Activated CD4-positive, alpha-beta T cell treated with anti-CD3 and anti-CD28 coated beads, Interleukin-2, amount 10 ng/mL, durations not matched to agents 24 days and 14 days (primary cell): ENCODE data around the gene ALAS1. TPM values are rescaled to one million over a fixed set of nuclear protein-coding genes. Genes with fewer than 3 reads are reported as not detected.

Source experiments
- DNase-seq: peaks from one replicate; pipeline ENCODE4 v3.0.0; 2022
- H3K27ac Mint-ChIP-seq: one replicate; pipeline ENCODE4 v1.8.0; 2022; ENCODE audit warnings: mild to moderate bottlenecking, mixed read lengths
- H3K27me3 Mint-ChIP-seq: one replicate; pipeline ENCODE4 v1.8.0; 2022; ENCODE audit warnings: mixed read lengths
- H3K36me3 Mint-ChIP-seq: one replicate; pipeline ENCODE4 v1.8.0; 2022; ENCODE audit warnings: low read depth, mild to moderate bottlenecking, mixed read lengths
- H3K4me1 Mint-ChIP-seq: one replicate; pipeline ENCODE4 v1.8.0; 2021; ENCODE audit warnings: mixed read lengths
- H3K4me3 Mint-ChIP-seq: one replicate; pipeline ENCODE4 v1.8.0; 2022; ENCODE audit warnings: mild to moderate bottlenecking, moderate library complexity, mixed read lengths
- H3K9me3 Mint-ChIP-seq: one replicate; pipeline ENCODE4 v1.8.0; 2021; ENCODE audit warnings: mixed read lengths
- intact Hi-C: fragments of 100-400 bp; cut with micrococcal nuclease; formaldehyde crosslinking; loops from one replicate; pipeline ENCODE4 v1.15.1; 2023
- total RNA-seq: library from RNA; stranded (reverse); gene quantifications from 2 replicates; pipeline ENCODE4 v1.2.3, GENCODE V29; 2022

The ALAS1 gene
- total RNA-seq, 1 donor from 2014 or later: 118 TPM

- Mint-ChIP-seq H3K27me3 (no peaks in the 10 kb centered on the region), H3K9me3 (no peaks in the 10 kb centered on the region), H3K27ac (peak overlapping the region; percentile 85), H3K36me3 (peaks cover 33% of the 10 kb centered on the region), H3K4me3 (peak overlapping the region; percentile 100), H3K4me1 (peaks cover 50% of the 10 kb centered on the region)
- no peak for DNase-seq
- intact Hi-C loops: loop anchor here (5.0 to 10.0 kb wide), 2 partner anchors 200 to 337 kb away; partner anchors contain the start of genes NT5DC2, RPL29 and UQCC5
Observed at GRCh38 chr3:52197499-52197841, 490 bp upstream of the ALAS1 start.

GRCh38 chr3:52198643-52199608 lies 966 bp downstream of the ALAS1 start:
- no peaks in the 10 kb centered on the region for H3K27me3 Mint-ChIP-seq

GRCh38 chr3:52200981-52201679 lies 3.2 kb downstream of the ALAS1 start:
- Mint-ChIP-seq H3K36me3 (peaks cover 61% of the 10 kb centered on the region), H3K27me3 (no peaks in the 10 kb centered on the region), H3K4me1 (peaks cover 59% of the 10 kb centered on the region), H3K27ac (peak overlapping the region; percentile 79), H3K9me3 (no peaks in the 10 kb centered on the region), H3K4me3 (peak overlapping the region; percentile 27)
- DNase-seq: no peak
- intact Hi-C loops: no loop called here

More at GRCh38 chr3:52198643-52199608, 966 bp downstream of the ALAS1 start:
- H3K9me3 Mint-ChIP-seq: no peaks in the 10 kb centered on the region
- intact Hi-C loops: loop anchor here (1.0 to 10.0 kb wide), 4 partner anchors 45 to 336 kb away; partner anchors contain the start of genes DUSP7, NT5DC2, POC1A and RPL29
- peak; percentile 58 for DNase-seq
- H3K27ac Mint-ChIP-seq: peak overlapping the region; percentile 89
- peaks cover 57% of the 10 kb centered on the region for H3K4me1 Mint-ChIP-seq
- peak overlapping the region; percentile 100 for H3K4me3 Mint-ChIP-seq
- H3K36me3 Mint-ChIP-seq: peaks cover 45% of the 10 kb centered on the region

GRCh38 chr3:52202384-52203077 lies 4.6 kb downstream of the ALAS1 start:
- H3K9me3 Mint-ChIP-seq: no peaks in the 10 kb centered on the region
- intact Hi-C loops: no loop called here
- no peaks in the 10 kb centered on the region for H3K27me3 Mint-ChIP-seq
- no peak overlapping the region for H3K4me3 Mint-ChIP-seq
- peaks cover 71% of the 10 kb centered on the region for H3K36me3 Mint-ChIP-seq
- H3K27ac Mint-ChIP-seq: peak overlapping the region; percentile 88
- H3K4me1 Mint-ChIP-seq: peaks cover 50% of the 10 kb centered on the region
- DNase-seq: no peak

- Mint-ChIP-seq H3K27ac (no peak overlapping the region), H3K4me3 (no peak overlapping the region), H3K4me1 (peaks cover 45% of the 10 kb centered on the region), H3K36me3 (peaks cover 77% of the 10 kb centered on the region), H3K27me3 (no peaks in the 10 kb centered on the region), H3K9me3 (no peaks in the 10 kb centered on the region)
- DNase-seq: no peak
- intact Hi-C loops: no loop called here
Observed at GRCh38 chr3:52203701-52204100, 5.7 kb downstream of the ALAS1 start.

- H3K9me3 Mint-ChIP-seq: no peaks in the 10 kb centered on the region
- peaks cover 75% of the 10 kb centered on the region for H3K36me3 Mint-ChIP-seq
- no peaks in the 10 kb centered on the region for H3K27me3 Mint-ChIP-seq
- intact Hi-C loops: no loop called here
- DNase-seq: no peak
- no peak overlapping the region for H3K4me3 Mint-ChIP-seq
- peaks cover 38% of the 10 kb centered on the region for H3K4me1 Mint-ChIP-seq
- H3K27ac Mint-ChIP-seq: peak overlapping the region; percentile 52
Observed at GRCh38 chr3:52204337-52205073, 6.5 kb downstream of the ALAS1 start.

- Mint-ChIP-seq H3K9me3 (no peaks in the 10 kb centered on the region), H3K4me1 (peaks cover 31% of the 10 kb centered on the region), H3K4me3 (no peak overlapping the region), H3K36me3 (peaks cover 79% of the 10 kb centered on the region), H3K27ac (no peak overlapping the region), H3K27me3 (no peaks in the 10 kb centered on the region)
- intact Hi-C loops: no loop called here
- DNase-seq: no peak
Observed at GRCh38 chr3:52205727-52206372, 7.9 kb downstream of the ALAS1 start.

GRCh38 chr3:52208556-52208955 lies 10.6 kb downstream of the ALAS1 start:
- H3K9me3 Mint-ChIP-seq: no peaks in the 10 kb centered on the region
- peak overlapping the region; percentile 66 for H3K27ac Mint-ChIP-seq
- peaks cover 15% of the 10 kb centered on the region for H3K4me1 Mint-ChIP-seq
- no peaks in the 10 kb centered on the region for H3K27me3 Mint-ChIP-seq
- intact Hi-C loops: no loop called here
- no peak overlapping the region for H3K4me3 Mint-ChIP-seq
- DNase-seq: no peak
- peaks cover 77% of the 10 kb centered on the region for H3K36me3 Mint-ChIP-seq

GRCh38 chr3:52210037-52210436 lies 12.1 kb downstream of the ALAS1 start:
- Mint-ChIP-seq H3K27ac (no peak overlapping the region), H3K27me3 (no peaks in the 10 kb centered on the region), H3K36me3 (peaks cover 80% of the 10 kb centered on the region), H3K9me3 (no peaks in the 10 kb centered on the region), H3K4me3 (no peak overlapping the region), H3K4me1 (peaks cover 11% of the 10 kb centered on the region)
- DNase-seq: no peak
- intact Hi-C loops: no loop called here

- H3K27me3 Mint-ChIP-seq: no peaks in the 10 kb centered on the region
- H3K27ac Mint-ChIP-seq: no peak overlapping the region
- H3K4me1 Mint-ChIP-seq: peaks cover 17% of the 10 kb centered on the region
- no peak overlapping the region for H3K4me3 Mint-ChIP-seq
- DNase-seq: no peak
- intact Hi-C loops: no loop called here
- no peaks in the 10 kb centered on the region for H3K9me3 Mint-ChIP-seq
- H3K36me3 Mint-ChIP-seq: peaks cover 82% of the 10 kb centered on the region
Observed at GRCh38 chr3:52210550-52211046, 12.6 kb downstream of the ALAS1 start.

GRCh38 chr3:52211268-52211891 lies 13.4 kb downstream of the ALAS1 start:
- no peak overlapping the region for H3K27ac Mint-ChIP-seq
- DNase-seq: no peak
- H3K27me3 Mint-ChIP-seq: no peaks in the 10 kb centered on the region
- H3K4me3 Mint-ChIP-seq: no peak overlapping the region
- peaks cover 78% of the 10 kb centered on the region for H3K36me3 Mint-ChIP-seq
- intact Hi-C loops: no loop called here
- H3K9me3 Mint-ChIP-seq: no peaks in the 10 kb centered on the region
- H3K4me1 Mint-ChIP-seq: peaks cover 18% of the 10 kb centered on the region

- H3K4me1 Mint-ChIP-seq: peaks cover 30% of the 10 kb centered on the region
- H3K27me3 Mint-ChIP-seq: no peaks in the 10 kb centered on the region
- H3K4me3 Mint-ChIP-seq: no peak overlapping the region
- intact Hi-C loops: no loop called here
- H3K36me3 Mint-ChIP-seq: peaks cover 73% of the 10 kb centered on the region
- no peak for DNase-seq
- H3K27ac Mint-ChIP-seq: no peak overlapping the region
- no peaks in the 10 kb centered on the region for H3K9me3 Mint-ChIP-seq
Observed at GRCh38 chr3:52213005-52213404, 15.0 kb downstream of the ALAS1 start.
